CD4-positive, CD25-positive, alpha-beta regulatory T cell (primary cell): ENCODE results near the gene AP3B1. TPM values are rescaled to one million over a fixed set of nuclear protein-coding genes. Genes with fewer than 3 reads are reported as not detected.

ENCODE experiments used
- ATAC-seq, 2 donors: fragments of 150-1000 bp; cut with Tn5 transposase; one replicate each; pipeline ENCODE4 v1.10.0; 2021; ENCODE audit warnings: low read depth in 2 of 2, moderate number of reproducible peaks in 2 of 2, moderate library complexity in 1 of 2
- DNase-seq, 3 donors: peaks; one replicate each; pipeline versions ENCODE4 v3.0.0 to v3.0.0-alpha.2; 2012 to 2022; ENCODE audit warnings: mixed read lengths in 1 of 3
- H3K27ac ChIP-seq: one replicate; pipeline ENCODE4 v1.7.0; 2013; ENCODE audit warnings: mild to moderate bottlenecking, low read length; ENCODE audit not compliant: insufficient read depth, poor library complexity, severe bottlenecking
- H3K27me3 ChIP-seq: one replicate; pipeline ENCODE4 v1.7.0; 2013; ENCODE audit warnings: low read length; ENCODE audit not compliant: control insufficient read depth, insufficient read depth
- H3K36me3 ChIP-seq: one replicate; pipeline ENCODE4 v1.7.0; 2013; ENCODE audit warnings: mild to moderate bottlenecking, low read length, moderate library complexity; ENCODE audit not compliant: control insufficient read depth, insufficient read depth
- H3K4me1 ChIP-seq: 2 replicates; pipeline ENCODE4 v1.7.0; 2013; ENCODE audit warnings: mild to moderate bottlenecking, low read length; ENCODE audit not compliant: insufficient read depth, control insufficient read depth, poor library complexity, severe bottlenecking
- H3K4me3 ChIP-seq: one replicate; pipeline ENCODE4 v1.7.0; 2013; ENCODE audit warnings: low read depth, mild to moderate bottlenecking, low read length, moderate library complexity
- H3K9me3 ChIP-seq, 2 experiments: 1 replicate in 1 of 2; 2 replicates in 1 of 2; pipeline ENCODE4 v1.7.0; 2013; ENCODE audit warnings: low read length in 2 of 2, mild to moderate bottlenecking in 1 of 2, moderate library complexity in 1 of 2; ENCODE audit not compliant: control insufficient read depth in 2 of 2
- H3K27ac Mint-ChIP-seq, 3 donors: one replicate each; pipeline ENCODE4 v1.8.0; 2020 to 2022; ENCODE audit warnings: mild to moderate bottlenecking in 3 of 3, mixed read lengths in 3 of 3, moderate library complexity in 2 of 3
- H3K27me3 Mint-ChIP-seq: one replicate; pipeline ENCODE4 v1.8.0; 2022; ENCODE audit warnings: mild to moderate bottlenecking, mixed read lengths
- H3K36me3 Mint-ChIP-seq: one replicate; pipeline ENCODE4 v1.8.0; 2020; ENCODE audit warnings: mixed read lengths
- H3K4me1 Mint-ChIP-seq, 4 donors: one replicate each; pipeline ENCODE4 v1.8.0; 2020 to 2022; ENCODE audit warnings: mixed read lengths in 4 of 4, mild to moderate bottlenecking in 1 of 4
- H3K4me3 Mint-ChIP-seq, 4 donors: one replicate each; pipeline ENCODE4 v1.8.0; 2020 to 2022; ENCODE audit warnings: mild to moderate bottlenecking in 4 of 4, mixed read lengths in 4 of 4, moderate library complexity in 3 of 4
- H3K9me3 Mint-ChIP-seq, 7 donors: one replicate each; pipeline ENCODE4 v1.8.0; 2020 to 2022; ENCODE audit warnings: mixed read lengths in 7 of 7, mild to moderate bottlenecking in 3 of 7, moderate library complexity in 2 of 7
- polyA plus RNA-seq, 4 donors: library from polyadenylated mRNA; unstranded; fragments of 300-500 nt; fragmentation: Illumina TruSeq; gene quantifications; one replicate each; pipeline ENCODE4 v1.2.3, GENCODE V29; 2021
- total RNA-seq: library from RNA; stranded (reverse); gene quantifications from one replicate; pipeline ENCODE4 v1.2.3, GENCODE V29; 2022

AP3B1 gene
- total and polyA plus RNA-seq, 5 donors from 2014 or later = 27.9 to 44.5 (median 32.1) TPM

DNA sequence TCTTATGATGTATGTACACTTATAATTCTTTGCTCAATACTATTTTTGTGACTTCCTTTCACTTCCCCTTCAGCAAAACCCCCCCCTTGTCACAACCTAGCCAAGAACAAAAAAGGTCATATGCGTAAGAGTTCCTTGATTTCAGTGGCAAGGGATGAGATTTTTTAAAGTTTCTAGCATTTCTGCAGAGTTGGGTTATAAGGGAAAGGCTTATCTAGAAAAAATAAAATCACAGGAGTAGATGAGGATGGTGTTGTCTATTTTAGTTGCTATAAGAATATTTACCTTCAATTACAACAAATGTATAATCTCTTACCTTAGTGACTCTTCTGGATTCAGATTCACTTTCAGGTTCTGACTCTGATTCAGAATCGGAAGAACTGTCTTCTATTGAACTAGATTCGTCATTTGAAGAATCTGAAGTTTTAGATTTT is 184.6 kb downstream of the AP3B1 start:
- H3K36me3 ChIP-seq = peaks cover 47% of the 10 kb centered on the region

GRCh38 chr5:78108564-78108963 is 185.9 kb downstream of the AP3B1 start:
- no peak for ATAC-seq
- Histone ChIP-seq H3K27me3 (no peaks in the 10 kb centered on the region), H3K9me3 (no peaks in the 10 kb centered on the region), H3K36me3 (peaks cover 33% of the 10 kb centered on the region), H3K4me3 (no peak overlapping the region), H3K27ac (no peak overlapping the region), H3K4me1 (no peaks in the 10 kb centered on the region)
- Mint-ChIP-seq H3K4me3 (no peak overlapping the region), H3K4me1 (peaks cover 0 to 18% (median 7%) of the 10 kb centered on the region in 4 donors), H3K36me3 (peaks cover 36% of the 10 kb centered on the region), H3K9me3 (no peaks in the 10 kb centered on the region), H3K27ac (no peak overlapping the region), H3K27me3 (peaks cover under 1% of the 10 kb centered on the region)
- DNase-seq = no peak

More for the DNA sequence above, 184.6 kb downstream of the AP3B1 start:
- ATAC-seq = no peak
- Mint-ChIP-seq H3K9me3 (no peaks in the 10 kb centered on the region), H3K4me3 (no peak overlapping the region), H3K36me3 (peaks cover 46% of the 10 kb centered on the region), H3K27me3 (peaks cover 5% of the 10 kb centered on the region), H3K4me1 (peaks cover 0 to 18% (median 7%) of the 10 kb centered on the region in 4 donors), H3K27ac (no peak overlapping the region)
- H3K4me1 ChIP-seq = no peaks in the 10 kb centered on the region
- no peak overlapping the region for H3K4me3 ChIP-seq
- no peak for DNase-seq
- no peak overlapping the region for H3K27ac ChIP-seq
- no peaks in the 10 kb centered on the region for H3K27me3 ChIP-seq
- H3K9me3 ChIP-seq = no peaks in the 10 kb centered on the region

DNA sequence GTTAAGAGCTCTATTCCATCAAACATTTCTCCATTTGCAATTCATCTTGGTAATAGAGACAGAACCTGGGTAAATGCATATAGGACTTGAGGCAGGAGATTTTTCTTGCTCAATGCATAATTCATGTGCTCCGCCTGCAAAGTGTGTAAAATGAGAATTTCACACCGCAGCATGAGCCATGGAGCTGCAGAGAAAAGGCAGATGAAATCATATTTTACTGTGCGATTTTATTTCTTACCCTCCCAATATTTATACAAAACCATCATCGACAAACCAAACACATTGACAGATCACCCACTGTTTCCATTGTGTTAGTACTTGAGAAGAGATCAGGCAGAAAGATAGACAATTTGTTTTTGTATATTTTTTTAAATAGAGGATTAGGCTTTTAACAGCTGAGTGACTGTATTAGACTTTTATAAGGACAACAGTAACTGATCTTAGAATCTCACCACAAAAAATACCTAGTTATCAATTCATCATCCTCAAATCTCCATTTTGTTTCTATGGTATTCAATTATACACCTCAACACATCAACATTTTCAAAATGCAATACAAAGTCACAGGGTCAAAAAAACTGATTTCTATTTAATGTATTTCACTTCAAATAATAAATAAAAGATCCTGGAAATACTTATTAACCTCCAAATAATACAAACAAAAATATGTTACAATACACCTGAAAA is 191.1 kb downstream of the AP3B1 start:
- H3K27me3 Mint-ChIP-seq = no peaks in the 10 kb centered on the region
- no peak overlapping the region for H3K4me3 Mint-ChIP-seq
- H3K27me3 ChIP-seq = no peaks in the 10 kb centered on the region
- H3K4me1 ChIP-seq = no peaks in the 10 kb centered on the region
- H3K9me3 Mint-ChIP-seq = peaks cover 0 to 2% (median 0%) of the 10 kb centered on the region in 7 donors
- H3K27ac ChIP-seq = no peak overlapping the region
- ATAC-seq (no peak), DNase-seq (no peak)
- H3K4me3 ChIP-seq = no peak overlapping the region
- H3K9me3 ChIP-seq = no peaks in the 10 kb centered on the region
- H3K36me3 ChIP-seq = peaks cover 25% of the 10 kb centered on the region
- peaks cover 44% of the 10 kb centered on the region for H3K36me3 Mint-ChIP-seq
- no peak overlapping the region for H3K27ac Mint-ChIP-seq
- H3K4me1 Mint-ChIP-seq = peaks cover 0 to 12% (median 5%) of the 10 kb centered on the region in 4 donors

GRCh38 chr5:78102500-78102899 is 192.0 kb downstream of the AP3B1 start:
- no peak overlapping the region for H3K27ac ChIP-seq
- H3K4me3 ChIP-seq = no peak overlapping the region
- no peak for ATAC-seq
- no peaks in the 10 kb centered on the region for H3K27me3 Mint-ChIP-seq
- H3K4me1 Mint-ChIP-seq = peaks cover 0 to 11% (median 3%) of the 10 kb centered on the region in 4 donors
- no peaks in the 10 kb centered on the region for H3K4me1 ChIP-seq
- peaks cover 40% of the 10 kb centered on the region for H3K36me3 Mint-ChIP-seq
- H3K9me3 ChIP-seq = no peaks in the 10 kb centered on the region
- peaks cover 0 to 2% (median 0%) of the 10 kb centered on the region in 7 donors for H3K9me3 Mint-ChIP-seq
- H3K27ac Mint-ChIP-seq = no peak overlapping the region
- no peak for DNase-seq
- H3K27me3 ChIP-seq = no peaks in the 10 kb centered on the region
- H3K4me3 Mint-ChIP-seq = no peak overlapping the region
- peaks cover 27% of the 10 kb centered on the region for H3K36me3 ChIP-seq

- Mint-ChIP-seq H3K4me3 (no peak overlapping the region), H3K36me3 (peaks cover 41% of the 10 kb centered on the region), H3K27me3 (no peaks in the 10 kb centered on the region), H3K9me3 (peaks cover 0 to 2% (median 0%) of the 10 kb centered on the region in 7 donors), H3K27ac (no peak overlapping the region), H3K4me1 (peaks cover 0 to 7% (median under 1%) of the 10 kb centered on the region in 4 donors)
- H3K9me3 ChIP-seq = no peaks in the 10 kb centered on the region
- H3K36me3 ChIP-seq = peaks cover 19% of the 10 kb centered on the region
- no peaks in the 10 kb centered on the region for H3K4me1 ChIP-seq
- H3K27ac ChIP-seq = no peak overlapping the region
- H3K27me3 ChIP-seq = no peaks in the 10 kb centered on the region
- no peak for ATAC-seq
- H3K4me3 ChIP-seq = no peak overlapping the region
- no peak for DNase-seq
Observed at GRCh38 chr5:78095125-78095524, 199.4 kb downstream of the AP3B1 start.

DNA sequence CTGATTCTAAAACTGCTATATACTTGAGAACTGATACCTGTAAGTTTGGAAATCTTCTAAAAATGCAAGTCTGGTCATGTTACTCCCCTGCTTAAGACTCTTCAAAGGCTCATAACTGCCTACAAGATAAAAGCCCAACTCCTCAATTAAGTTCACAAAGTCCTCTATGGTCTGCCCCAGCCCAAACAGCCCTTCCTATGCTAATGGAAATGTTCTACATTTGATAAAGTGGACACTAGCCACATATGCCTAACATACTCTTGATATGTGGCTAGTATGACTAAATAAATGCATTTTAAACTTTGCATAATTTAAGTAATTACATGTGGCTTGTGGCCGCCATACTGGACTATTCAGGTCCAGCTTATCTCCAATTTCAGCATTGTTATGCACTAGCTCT is 204.5 kb downstream of the AP3B1 start:
- H3K27ac ChIP-seq = no peak overlapping the region
- Mint-ChIP-seq H3K27ac (no peak overlapping the region), H3K4me1 (peaks cover 6 to 8% (median 7%) of the 10 kb centered on the region in 4 donors), H3K36me3 (peaks cover 52% of the 10 kb centered on the region), H3K4me3 (no peak overlapping the region), H3K27me3 (no peaks in the 10 kb centered on the region), H3K9me3 (peaks cover 0 to 2% (median 0%) of the 10 kb centered on the region in 7 donors)
- H3K4me3 ChIP-seq = no peak overlapping the region
- no peaks in the 10 kb centered on the region for H3K27me3 ChIP-seq
- H3K4me1 ChIP-seq = no peaks in the 10 kb centered on the region
- H3K36me3 ChIP-seq = peaks cover 30% of the 10 kb centered on the region
- DNase-seq = no peak
- H3K9me3 ChIP-seq = no peaks in the 10 kb centered on the region
- ATAC-seq = no peak

DNA sequence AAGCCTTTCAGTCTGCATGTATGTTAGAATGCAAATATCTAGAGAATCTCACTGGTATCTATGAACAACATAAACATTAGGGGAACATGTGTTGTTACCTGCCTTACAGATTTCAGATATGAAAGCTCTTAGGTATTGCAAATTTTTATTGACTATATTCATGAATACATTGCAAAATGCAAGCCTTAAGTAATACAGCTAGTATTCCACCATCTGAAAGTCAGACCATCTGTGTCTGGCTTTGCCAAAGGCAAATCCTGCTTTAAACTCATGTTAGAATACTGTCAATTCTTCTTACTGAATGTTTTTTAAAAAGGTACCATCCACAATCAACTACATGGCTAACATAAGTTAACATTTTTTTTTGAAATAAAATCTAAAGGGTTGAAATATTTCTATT is 215.6 kb downstream of the AP3B1 start:
- DNase-seq = no peak
- peaks cover 0 to 1% (median 0%) of the 10 kb centered on the region in 7 donors for H3K9me3 Mint-ChIP-seq

More for the DNA sequence above, 215.6 kb downstream of the AP3B1 start:
- H3K4me3 ChIP-seq = no peak overlapping the region
- Mint-ChIP-seq H3K4me1 (peaks cover 0 to 5% (median 0%) of the 10 kb centered on the region in 4 donors), H3K4me3 (no peak overlapping the region), H3K36me3 (peaks cover 14% of the 10 kb centered on the region), H3K27me3 (no peaks in the 10 kb centered on the region), H3K27ac (no peak overlapping the region)
- H3K4me1 ChIP-seq = no peaks in the 10 kb centered on the region
- H3K27me3 ChIP-seq = no peaks in the 10 kb centered on the region
- no peak for ATAC-seq
- H3K36me3 ChIP-seq = peaks cover 2% of the 10 kb centered on the region
- no peaks in the 10 kb centered on the region for H3K9me3 ChIP-seq
- no peak overlapping the region for H3K27ac ChIP-seq
